Liver (tissue), 3 donors: Measurements from ENCODE around the gene CACNA1C.

Source experiments
- FOXA1 ChIP-seq: IDR thresholded peaks from 2 replicates; pipeline ENCODE4 v1.6.1; 2016; ENCODE audit warnings: antibody characterized with exemption
- GABPA ChIP-seq, 2 donors: IDR thresholded peaks in 1 of 2; conservative IDR thresholded peaks in 1 of 2; 2 replicates each; pipeline ENCODE4 v1.6.1; 2016; ENCODE audit warnings: antibody characterized with exemption in 2 of 2, mild to moderate bottlenecking in 1 of 2, moderate library complexity in 1 of 2
- JUND ChIP-seq, 2 donors: IDR thresholded peaks; 2 replicates each; pipeline ENCODE4 v1.6.1; 2016; ENCODE audit warnings: antibody characterized with exemption in 2 of 2
- NR2F2 ChIP-seq: IDR thresholded peaks from 2 replicates; pipeline ENCODE4 v1.6.1; 2016; ENCODE audit warnings: antibody characterized with exemption
- RAD21 ChIP-seq, 2 donors: IDR thresholded peaks; 2 replicates each; pipeline ENCODE4 v1.6.1; 2016; ENCODE audit warnings: antibody characterized with exemption in 2 of 2, mild to moderate bottlenecking in 2 of 2
- SP1 ChIP-seq: IDR thresholded peaks from 2 replicates; pipeline ENCODE4 v1.6.1; 2018; ENCODE audit warnings: antibody characterized with exemption, mild to moderate bottlenecking
- TAF1 ChIP-seq: conservative IDR thresholded peaks from 2 replicates; pipeline ENCODE4 v1.6.1; 2016; ENCODE audit warnings: antibody characterized with exemption, mild to moderate bottlenecking
- YY1 ChIP-seq: IDR thresholded peaks from 2 replicates; pipeline ENCODE4 v1.6.1; 2016; ENCODE audit warnings: antibody characterized with exemption, mild to moderate bottlenecking
- TF ChIP-seq, protein P1 (sequence below): fragments of 150-350 bp; IDR thresholded peaks from 2 replicates; pipeline ENCODE4 v1.5.1; 2017; ENCODE audit warnings: improper control_type of control experiment, low read depth, low read length; ENCODE audit not compliant: missing input control
- TF ChIP-seq, protein P2 (sequence below): IDR thresholded peaks from 2 replicates; pipeline ENCODE4 v1.6.1; 2016; ENCODE audit warnings: antibody characterized with exemption
- TF ChIP-seq, protein P3 (sequence below): IDR thresholded peaks from 2 replicates; pipeline ENCODE4 v1.6.1; 2016; ENCODE audit warnings: antibody characterized with exemption
- TF ChIP-seq, protein P4 (sequence below): IDR thresholded peaks from 2 replicates; pipeline ENCODE4 v1.6.1; 2016; ENCODE audit warnings: antibody characterized with exemption, mild to moderate bottlenecking
- TF ChIP-seq, protein P5 (sequence below): IDR thresholded peaks from 2 replicates; pipeline ENCODE4 v1.6.1; 2016; ENCODE audit warnings: antibody characterized with exemption
- donor health status: healthy.
- donor health status: healthy.

DNA sequence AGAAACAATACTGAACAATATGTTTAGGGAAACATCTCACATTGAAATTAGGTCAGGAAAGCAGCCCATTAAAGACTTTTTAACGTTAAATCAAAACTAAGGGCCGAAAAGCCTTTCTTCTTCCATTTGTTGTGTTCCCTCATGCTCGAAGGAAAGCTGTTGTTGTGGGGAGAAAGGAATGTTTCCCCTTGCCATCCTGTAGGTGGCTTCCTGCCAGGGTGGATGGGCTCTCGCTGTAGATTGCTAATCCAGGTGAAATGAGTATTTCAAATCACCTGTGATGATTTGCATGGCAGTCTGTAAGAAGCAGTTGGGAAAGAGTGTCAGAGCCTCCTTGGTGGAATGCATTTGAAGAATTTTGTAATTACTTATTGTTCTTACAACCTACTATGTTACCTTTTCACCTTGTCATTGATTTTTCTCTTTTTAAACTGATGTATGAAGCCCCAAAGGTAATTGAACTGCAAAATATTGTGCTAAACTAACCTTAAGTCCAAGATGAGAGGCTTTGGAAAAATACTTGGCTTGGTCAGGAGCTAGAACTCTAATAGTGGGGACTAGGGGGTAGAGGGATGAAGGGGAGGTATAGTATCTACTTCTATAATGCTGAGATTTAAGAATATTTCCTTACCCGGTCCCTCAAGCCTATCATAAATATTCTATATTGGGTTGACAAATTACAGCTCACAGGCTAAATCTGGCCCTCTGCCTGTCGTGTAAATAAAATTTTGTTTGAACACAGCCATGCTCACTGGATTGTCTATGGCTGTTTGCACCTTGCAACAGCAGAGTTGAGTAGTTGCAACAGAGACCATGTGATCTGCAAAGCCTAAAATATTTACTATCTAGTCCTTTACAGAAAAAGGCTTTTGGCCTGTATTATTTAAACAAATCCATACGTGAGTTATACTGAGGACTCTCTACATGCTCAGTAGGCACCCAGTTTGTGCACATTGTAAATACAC is 40.9 kb upstream of the CACNA1C start:
- TF ChIP-seq, protein P1, sequence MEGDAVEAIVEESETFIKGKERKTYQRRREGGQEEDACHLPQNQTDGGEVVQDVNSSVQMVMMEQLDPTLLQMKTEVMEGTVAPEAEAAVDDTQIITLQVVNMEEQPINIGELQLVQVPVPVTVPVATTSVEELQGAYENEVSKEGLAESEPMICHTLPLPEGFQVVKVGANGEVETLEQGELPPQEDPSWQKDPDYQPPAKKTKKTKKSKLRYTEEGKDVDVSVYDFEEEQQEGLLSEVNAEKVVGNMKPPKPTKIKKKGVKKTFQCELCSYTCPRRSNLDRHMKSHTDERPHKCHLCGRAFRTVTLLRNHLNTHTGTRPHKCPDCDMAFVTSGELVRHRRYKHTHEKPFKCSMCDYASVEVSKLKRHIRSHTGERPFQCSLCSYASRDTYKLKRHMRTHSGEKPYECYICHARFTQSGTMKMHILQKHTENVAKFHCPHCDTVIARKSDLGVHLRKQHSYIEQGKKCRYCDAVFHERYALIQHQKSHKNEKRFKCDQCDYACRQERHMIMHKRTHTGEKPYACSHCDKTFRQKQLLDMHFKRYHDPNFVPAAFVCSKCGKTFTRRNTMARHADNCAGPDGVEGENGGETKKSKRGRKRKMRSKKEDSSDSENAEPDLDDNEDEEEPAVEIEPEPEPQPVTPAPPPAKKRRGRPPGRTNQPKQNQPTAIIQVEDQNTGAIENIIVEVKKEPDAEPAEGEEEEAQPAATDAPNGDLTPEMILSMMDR, result no peak
- TF ChIP-seq, protein P2, sequence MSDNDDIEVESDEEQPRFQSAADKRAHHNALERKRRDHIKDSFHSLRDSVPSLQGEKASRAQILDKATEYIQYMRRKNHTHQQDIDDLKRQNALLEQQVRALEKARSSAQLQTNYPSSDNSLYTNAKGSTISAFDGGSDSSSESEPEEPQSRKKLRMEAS, result peak; percentile 48
- TF ChIP-seq, protein P3, sequence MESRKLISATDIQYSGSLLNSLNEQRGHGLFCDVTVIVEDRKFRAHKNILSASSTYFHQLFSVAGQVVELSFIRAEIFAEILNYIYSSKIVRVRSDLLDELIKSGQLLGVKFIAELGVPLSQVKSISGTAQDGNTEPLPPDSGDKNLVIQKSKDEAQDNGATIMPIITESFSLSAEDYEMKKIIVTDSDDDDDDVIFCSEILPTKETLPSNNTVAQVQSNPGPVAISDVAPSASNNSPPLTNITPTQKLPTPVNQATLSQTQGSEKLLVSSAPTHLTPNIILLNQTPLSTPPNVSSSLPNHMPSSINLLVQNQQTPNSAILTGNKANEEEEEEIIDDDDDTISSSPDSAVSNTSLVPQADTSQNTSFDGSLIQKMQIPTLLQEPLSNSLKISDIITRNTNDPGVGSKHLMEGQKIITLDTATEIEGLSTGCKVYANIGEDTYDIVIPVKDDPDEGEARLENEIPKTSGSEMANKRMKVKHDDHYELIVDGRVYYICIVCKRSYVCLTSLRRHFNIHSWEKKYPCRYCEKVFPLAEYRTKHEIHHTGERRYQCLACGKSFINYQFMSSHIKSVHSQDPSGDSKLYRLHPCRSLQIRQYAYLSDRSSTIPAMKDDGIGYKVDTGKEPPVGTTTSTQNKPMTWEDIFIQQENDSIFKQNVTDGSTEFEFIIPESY, result peak; percentile 56
- TF ChIP-seq TAF1 (no peak), JUND (IDR thresholded peaks at IDR 0.05) (peak in 1 of 2 donors; percentile 39), GABPA (IDR thresholded peaks at IDR 0.05 in 1 of 2, conservative IDR thresholded peaks at IDR 0.05 in 1 of 2) (peak in 1 of 2 donors; percentile 48), RAD21 (IDR thresholded peaks at IDR 0.05) (no peak), YY1 (peak; percentile 92), SP1 (peak; percentile 59), FOXA1 (no peak), NR2F2 (no peak)
- TF ChIP-seq, protein P4, sequence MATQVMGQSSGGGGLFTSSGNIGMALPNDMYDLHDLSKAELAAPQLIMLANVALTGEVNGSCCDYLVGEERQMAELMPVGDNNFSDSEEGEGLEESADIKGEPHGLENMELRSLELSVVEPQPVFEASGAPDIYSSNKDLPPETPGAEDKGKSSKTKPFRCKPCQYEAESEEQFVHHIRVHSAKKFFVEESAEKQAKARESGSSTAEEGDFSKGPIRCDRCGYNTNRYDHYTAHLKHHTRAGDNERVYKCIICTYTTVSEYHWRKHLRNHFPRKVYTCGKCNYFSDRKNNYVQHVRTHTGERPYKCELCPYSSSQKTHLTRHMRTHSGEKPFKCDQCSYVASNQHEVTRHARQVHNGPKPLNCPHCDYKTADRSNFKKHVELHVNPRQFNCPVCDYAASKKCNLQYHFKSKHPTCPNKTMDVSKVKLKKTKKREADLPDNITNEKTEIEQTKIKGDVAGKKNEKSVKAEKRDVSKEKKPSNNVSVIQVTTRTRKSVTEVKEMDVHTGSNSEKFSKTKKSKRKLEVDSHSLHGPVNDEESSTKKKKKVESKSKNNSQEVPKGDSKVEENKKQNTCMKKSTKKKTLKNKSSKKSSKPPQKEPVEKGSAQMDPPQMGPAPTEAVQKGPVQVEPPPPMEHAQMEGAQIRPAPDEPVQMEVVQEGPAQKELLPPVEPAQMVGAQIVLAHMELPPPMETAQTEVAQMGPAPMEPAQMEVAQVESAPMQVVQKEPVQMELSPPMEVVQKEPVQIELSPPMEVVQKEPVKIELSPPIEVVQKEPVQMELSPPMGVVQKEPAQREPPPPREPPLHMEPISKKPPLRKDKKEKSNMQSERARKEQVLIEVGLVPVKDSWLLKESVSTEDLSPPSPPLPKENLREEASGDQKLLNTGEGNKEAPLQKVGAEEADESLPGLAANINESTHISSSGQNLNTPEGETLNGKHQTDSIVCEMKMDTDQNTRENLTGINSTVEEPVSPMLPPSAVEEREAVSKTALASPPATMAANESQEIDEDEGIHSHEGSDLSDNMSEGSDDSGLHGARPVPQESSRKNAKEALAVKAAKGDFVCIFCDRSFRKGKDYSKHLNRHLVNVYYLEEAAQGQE, result peak; percentile 48
- TF ChIP-seq, protein P5, sequence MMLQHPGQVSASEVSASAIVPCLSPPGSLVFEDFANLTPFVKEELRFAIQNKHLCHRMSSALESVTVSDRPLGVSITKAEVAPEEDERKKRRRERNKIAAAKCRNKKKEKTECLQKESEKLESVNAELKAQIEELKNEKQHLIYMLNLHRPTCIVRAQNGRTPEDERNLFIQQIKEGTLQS, result no peak
